HG02870 (cell line): ENCODE measurements around the gene CNNM1.

ENCODE experiments used
- ATAC-seq: cut with Tn5 transposase; IDR thresholded peaks from one replicate; pipeline ENCODE4 v1.9.1; 2021; ENCODE audit warnings: mild to moderate bottlenecking, moderate library complexity; ENCODE audit not compliant: unreplicated experiment

CNNM1 gene

GRCh38 chr10:99331207-99331803 lies 2.1 kb downstream of the CNNM1 start:
- ATAC-seq: no peak

GRCh38 chr10:99337311-99337811 lies 8.2 kb downstream of the CNNM1 start:
- ATAC-seq: no peak

GRCh38 chr10:99337901-99338300 lies 8.7 kb downstream of the CNNM1 start:
- ATAC-seq: no peak

GRCh38 chr10:99339077-99339476 lies 9.9 kb downstream of the CNNM1 start:
- ATAC-seq: no peak

GRCh38 chr10:99339563-99340047 lies 10.4 kb downstream of the CNNM1 start:
- ATAC-seq: no peak

- ATAC-seq: no peak
These were observed 11.5 kb downstream of the CNNM1 start for GRCh38 chr10:99340650-99341049.

GRCh38 chr10:99341248-99341647 lies 12.1 kb downstream of the CNNM1 start:
- ATAC-seq: no peak

- ATAC-seq: no peak
These were observed 12.8 kb downstream of the CNNM1 start for GRCh38 chr10:99341860-99342490.

GRCh38 chr10:99343262-99343661 lies 14.1 kb downstream of the CNNM1 start:
- no peak for ATAC-seq

- no peak for ATAC-seq
These were observed 15.6 kb downstream of the CNNM1 start for GRCh38 chr10:99344715-99345114.

GRCh38 chr10:99345350-99345749 lies 16.2 kb downstream of the CNNM1 start:
- peak; percentile 44 for ATAC-seq

GRCh38 chr10:99346247-99346646 lies 17.1 kb downstream of the CNNM1 start:
- ATAC-seq: no peak

GRCh38 chr10:99347672-99348071 lies 18.5 kb downstream of the CNNM1 start:
- no peak for ATAC-seq

- no peak for ATAC-seq
These were observed 24.0 kb downstream of the CNNM1 start for GRCh38 chr10:99353182-99353581.

GRCh38 chr10:99357691-99358090 lies 28.5 kb downstream of the CNNM1 start:
- ATAC-seq: no peak

- ATAC-seq: no peak
These were observed 28.9 kb downstream of the CNNM1 start for GRCh38 chr10:99358101-99358500.

GRCh38 chr10:99360934-99361333 lies 31.8 kb downstream of the CNNM1 start:
- no peak for ATAC-seq

GRCh38 chr10:99364125-99364524 lies 35.0 kb downstream of the CNNM1 start:
- no peak for ATAC-seq

GRCh38 chr10:99365311-99365710 lies 36.2 kb downstream of the CNNM1 start:
- no peak for ATAC-seq

GRCh38 chr10:99365736-99366135 lies 36.6 kb downstream of the CNNM1 start:
- ATAC-seq: no peak

GRCh38 chr10:99366666-99367065 lies 37.5 kb downstream of the CNNM1 start:
- no peak for ATAC-seq

- no peak for ATAC-seq
These were observed 39.5 kb downstream of the CNNM1 start for GRCh38 chr10:99368646-99369045.

- no peak for ATAC-seq
These were observed 40.0 kb downstream of the CNNM1 start for GRCh38 chr10:99369126-99369525.
